GM19463 (cell line): ENCODE measurements around the gene CFAP251.
"Not testable (repeated sequence)": the region's sequence is repeated elsewhere in the genome, so short reads cannot be mapped to it uniquely, and the experiment has no call there.

Source experiments
- ATAC-seq: cut with Tn5 transposase; IDR thresholded peaks from one replicate; pipeline ENCODE4 v1.9.1; 2021; ENCODE audit warnings: mild to moderate bottlenecking, moderate library complexity; ENCODE audit not compliant: unreplicated experiment

Gene CFAP251

GRCh38 chr12:121917950-121918678 lies at the start of gene CFAP251:
Gene CFAP251 (plus strand): TSS chr12:121918592. CDS start chr12:121921306, 2,714 bp downstream.
- ATAC-seq: peak; percentile 99

GRCh38 chr12:121869229-121869628 lies 49.2 kb upstream of the CFAP251 start:
- ATAC-seq: not testable (repeated sequence)

GRCh38 chr12:121871467-121871866 lies 46.9 kb upstream of the CFAP251 start:
- no peak for ATAC-seq

GRCh38 chr12:121872546-121873215 lies 45.7 kb upstream of the CFAP251 start:
- no peak for ATAC-seq

GRCh38 chr12:121873216-121873569 lies 45.2 kb upstream of the CFAP251 start:
- ATAC-seq: no peak

- ATAC-seq: no peak
Observed at GRCh38 chr12:121874071-121874470, 44.3 kb upstream of the CFAP251 start.

GRCh38 chr12:121875582-121875981 lies 42.8 kb upstream of the CFAP251 start:
- ATAC-seq: no peak

GRCh38 chr12:121876080-121876447 lies 42.3 kb upstream of the CFAP251 start:
- ATAC-seq: not testable (repeated sequence)

GRCh38 chr12:121883315-121883660 lies 35.1 kb upstream of the CFAP251 start:
- ATAC-seq: no peak

- not testable (repeated sequence) for ATAC-seq
Observed at GRCh38 chr12:121885129-121885528, 33.3 kb upstream of the CFAP251 start.

GRCh38 chr12:121888083-121888477 lies 30.3 kb upstream of the CFAP251 start:
- no peak for ATAC-seq

- peak; percentile 90 for ATAC-seq
Observed at GRCh38 chr12:121888478-121889273, 29.7 kb upstream of the CFAP251 start, which contains the start of gene PSMD9. Gene PSMD9 (plus strand): TSS chr12:121888790. CDS start chr12:121888857, 67 bp downstream.

- no peak for ATAC-seq
Observed at GRCh38 chr12:121889274-121889624, 29.1 kb upstream of the CFAP251 start.

- ATAC-seq: not testable (repeated sequence)
Observed at GRCh38 chr12:121889661-121890060, 28.7 kb upstream of the CFAP251 start.

- no peak for ATAC-seq
Observed at GRCh38 chr12:121892673-121893561, 25.5 kb upstream of the CFAP251 start.

- ATAC-seq: no peak
Observed at GRCh38 chr12:121893961-121894460, 24.4 kb upstream of the CFAP251 start.

- no peak for ATAC-seq
Observed at GRCh38 chr12:121894633-121895032, 23.8 kb upstream of the CFAP251 start.

GRCh38 chr12:121898287-121898686 lies 20.1 kb upstream of the CFAP251 start:
- ATAC-seq: no peak

GRCh38 chr12:121899590-121899989 lies 18.8 kb upstream of the CFAP251 start:
- ATAC-seq: no peak

- ATAC-seq: no peak
Observed at GRCh38 chr12:121903202-121903601, 15.2 kb upstream of the CFAP251 start.

- no peak for ATAC-seq
Observed at GRCh38 chr12:121905746-121906145, 12.6 kb upstream of the CFAP251 start.
